ENCODE results near the gene PLXNC1. TPM values are rescaled to one million over a fixed set of nuclear protein-coding genes. Genes with fewer than 3 reads are reported as not detected.

PLXNC1 gene
- polyA plus RNA-seq, 1 of the 3 experiments (the other 2 are of a cell fraction): 0.23 TPM

GRCh38 chr12:94170690-94171594, 22.6 kb downstream of the PLXNC1 start:
- POLR2A ChIA-PET: no interaction called here
- 76% methylated on average over 14 of the region's 14 CpGs for WGBS (ENCODE audit: low lambda C conversion rate)
- no peak overlapping the region for H3K27ac ChIP-seq (ENCODE audit: low read depth in 2 of 2, low read length in 1 of 2)

GRCh38 chr12:94171595-94171930, 23.2 kb downstream of the PLXNC1 start:
- H2AFZ ChIP-seq (ENCODE audit: low read depth): no peak overlapping the region
- H3F3A ChIP-seq (replicated peaks; ENCODE audit: insufficient read depth): no peaks in the 10 kb centered on the region
- H3K27me3 ChIP-seq (ENCODE audit: insufficient read depth): no peaks in the 10 kb centered on the region
- no peaks in the 10 kb centered on the region for H3K9me3 ChIP-seq
- no peaks in the 10 kb centered on the region for H4K20me1 ChIP-seq (ENCODE audit: insufficient read depth)
- CTCF ChIA-PET: interaction anchor here (3.6 kb wide), 1 partner anchor 22 kb away, joined by 13 read pairs; no protein-coding TSS in a partner anchor
- no peaks in the 10 kb centered on the region for H3K9me2 ChIP-seq
- no peak overlapping the region for H3K4me2 ChIP-seq
- no peak overlapping the region for H3K4me3 ChIP-seq (ENCODE audit: low read depth in 2 of 2, low read length in 1 of 2)
- no peaks in the 10 kb centered on the region for H3K79me2 ChIP-seq (ENCODE audit: insufficient read depth)
- no peak for TF ChIP-seq RCOR1 (IDR thresholded peaks at IDR 0.05; ENCODE audit: low read length)
- no peak for TF ChIP-seq TAF1 (IDR thresholded peaks at IDR 0.05; ENCODE audit: borderline replicate concordance, low read depth, low read length)
- no peak for TF ChIP-seq FOSL2 (IDR thresholded peaks at IDR 0.05; ENCODE audit: borderline replicate concordance, low read depth)
- TF ChIP-seq NRF1 (IDR thresholded peaks at IDR 0.05; ENCODE audit: low read depth, low read length): no peak
- TF ChIP-seq ELF1 (IDR thresholded peaks at IDR 0.05): no peak
- TF ChIP-seq GABPA (IDR thresholded peaks at IDR 0.05; ENCODE audit: low read depth): no peak
- TF ChIP-seq SIN3A (IDR thresholded peaks at IDR 0.05; ENCODE audit: borderline replicate concordance, low read depth, low read length): no peak
- no peak for TF ChIP-seq IRF3 (IDR thresholded peaks at IDR 0.05; ENCODE audit: low read depth, low read length)
- no peak for TF ChIP-seq TCF12 (IDR thresholded peaks at IDR 0.05)
- TF ChIP-seq MEF2A (IDR thresholded peaks at IDR 0.05; ENCODE audit: borderline replicate concordance, low read depth): no peak
- no peak for TF ChIP-seq CTCF (IDR thresholded peaks at IDR 0.05)
- no peak overlapping the region for H3K9ac ChIP-seq
- H3K4me1 ChIP-seq (ENCODE audit: control insufficient read depth in 1 of 2, insufficient read depth in 2 of 2, low read depth in 1 of 2, low read length in 1 of 2): no peaks in the 10 kb centered on the region
- POLR2A ChIA-PET: no interaction called here
- WGBS (ENCODE audit: low lambda C conversion rate): 71% methylated on average over 5 of the region's 5 CpGs
- H3K36me3 ChIP-seq (replicated peaks in 1 of 2; ENCODE audit: control insufficient read depth in 1 of 2, insufficient read depth in 2 of 2, low read length in 1 of 2): no peaks in the 10 kb centered on the region
- no peak for DNase-seq
- no peak overlapping the region for H3K27ac ChIP-seq (ENCODE audit: low read depth in 2 of 2, low read length in 1 of 2)

More at GRCh38 chr12:94170690-94171594, 22.6 kb downstream of the PLXNC1 start:
- Histone ChIP-seq H3K4me2 (no peak overlapping the region), H3K9ac (no peak overlapping the region), H4K20me1 (ENCODE audit: insufficient read depth) (no peaks in the 10 kb centered on the region), H3K27me3 (ENCODE audit: insufficient read depth) (no peaks in the 10 kb centered on the region), H3F3A (replicated peaks; ENCODE audit: insufficient read depth) (no peaks in the 10 kb centered on the region), H3K79me2 (ENCODE audit: insufficient read depth) (no peaks in the 10 kb centered on the region), H2AFZ (ENCODE audit: low read depth) (no peak overlapping the region), H3K9me2 (no peaks in the 10 kb centered on the region), H3K9me3 (no peaks in the 10 kb centered on the region), H3K36me3 (replicated peaks in 1 of 2; ENCODE audit: control insufficient read depth in 1 of 2, insufficient read depth in 2 of 2, low read length in 1 of 2) (no peaks in the 10 kb centered on the region), H3K4me1 (ENCODE audit: control insufficient read depth in 1 of 2, insufficient read depth in 2 of 2, low read depth in 1 of 2, low read length in 1 of 2) (no peaks in the 10 kb centered on the region), H3K4me3 (ENCODE audit: low read depth in 2 of 2, low read length in 1 of 2) (no peak overlapping the region)
- TF ChIP-seq PBX3 (IDR thresholded peaks at IDR 0.05) (no peak), RAD21 (IDR thresholded peaks at IDR 0.05; ENCODE audit: low read length) (no peak), FOXJ3 (CRISPR knock-in tag; IDR thresholded peaks at IDR 0.05) (no peak), TCF12 (IDR thresholded peaks at IDR 0.05) (no peak), ZBTB33 (IDR thresholded peaks at IDR 0.05; ENCODE audit: borderline replicate concordance, low read depth) (no peak), NFIC (IDR thresholded peaks at IDR 0.05; ENCODE audit: borderline replicate concordance) (no peak), TEAD4 (IDR thresholded peaks at IDR 0.05; ENCODE audit: borderline replicate concordance, insufficient read depth) (no peak), RCOR1 (IDR thresholded peaks at IDR 0.05; ENCODE audit: low read length) (no peak), MXI1 (IDR thresholded peaks at IDR 0.05; ENCODE audit: low read depth, low read length) (no peak), SIN3A (IDR thresholded peaks at IDR 0.05; ENCODE audit: borderline replicate concordance, low read depth, low read length) (no peak), TAF1 (IDR thresholded peaks at IDR 0.05; ENCODE audit: borderline replicate concordance, low read depth, low read length) (no peak), EP300 (IDR thresholded peaks at IDR 0.05; ENCODE audit: borderline replicate concordance in 1 of 2, low read depth in 1 of 2, low read length in 1 of 2) (no peak), RXRA (IDR thresholded peaks at IDR 0.05; ENCODE audit: borderline replicate concordance, low read depth) (no peak), FOXM1 (IDR thresholded peaks at IDR 0.05; ENCODE audit: low read depth) (no peak)
- CTCF ChIA-PET: interaction anchor here (3.6 kb wide), 1 partner anchor 22 kb away, joined by 13 read pairs; no protein-coding TSS in a partner anchor
- DNase-seq: no peak

Data from SK-N-SH (cell line).